Endothelial cell of umbilical vein (primary cell): ENCODE measurements around the gene SLC4A4. TPM values are rescaled to one million over a fixed set of nuclear protein-coding genes. Genes with fewer than 3 reads are reported as not detected.

Source experiments
- BruUV-seq: library from RNA; stranded (reverse); fragments of 400-500 nt; replicated peaks from 2 replicates; lab custom pipeline; 2021; lab: Mats Ljungman, UMichigan
- CTCF ChIA-PET: fragments of 300-600, 350-600 bp; sonication (Branson Sonifier 250); formaldehyde crosslinking; loops from one replicate; lab custom pipeline; 2021; ENCODE audit warnings: antibody characterized with exemption, inconsistent platforms; lab: Charles Lee
- POLR2A ChIA-PET: fragments of 300-600, 350-600 bp; sonication (Branson Sonifier 250); formaldehyde crosslinking; loops from one replicate; lab custom pipeline; 2021; ENCODE audit warnings: antibody characterized with exemption, inconsistent platforms; lab: Charles Lee
- DNase-seq: peaks from one replicate; pipeline ENCODE4 v3.0.0-alpha.2; 2011; ENCODE audit warnings: low read depth, low spot score
- FAIRE-seq: peaks from 2 replicates; lab custom pipeline; 2011; peaks lifted over from hg19 to GRCh38; lab: Jason Lieb, UNC
- H2AFZ ChIP-seq: 2 replicates; pipeline ENCODE4 v1.6.0; 2012; ENCODE audit warnings: low read depth, low read length, control low read depth, inconsistent platforms
- H3K27ac ChIP-seq: 2 replicates; pipeline ENCODE4 v1.5.1; 2011; ENCODE audit warnings: low read depth, mild to moderate bottlenecking, control low read depth, low read length, moderate library complexity; ENCODE audit not compliant: insufficient read depth
- H3K27me3 ChIP-seq, 2 experiments: 2 replicates each; pipeline versions ENCODE4 v1.6.0 to v1.6.1; 2011; ENCODE audit warnings: low read length in 2 of 2, mixed read lengths in 1 of 2; ENCODE audit not compliant: control insufficient read depth in 2 of 2, insufficient read depth in 2 of 2
- H3K36me3 ChIP-seq, 2 experiments: 2 replicates in 1 of 2; 3 replicates in 1 of 2; pipeline ENCODE4 v1.5.1; 2011; ENCODE audit warnings: low read length in 2 of 2, mild to moderate bottlenecking in 1 of 2, moderate library complexity in 1 of 2; ENCODE audit not compliant: control insufficient read depth in 2 of 2, insufficient read depth in 2 of 2; ENCODE audit errors: extremely low read depth in 1 of 2
- H3K4me1 ChIP-seq: 3 replicates; pipeline ENCODE4 v1.5.1; 2011; ENCODE audit warnings: mild to moderate bottlenecking, low read length; ENCODE audit not compliant: control insufficient read depth, insufficient read depth; ENCODE audit errors: extremely low read depth
- H3K4me2 ChIP-seq: 2 replicates; pipeline ENCODE4 v1.6.1; 2011; ENCODE audit warnings: low read length, control low read depth, mixed read lengths; ENCODE audit not compliant: insufficient read depth
- H3K4me3 ChIP-seq, 3 experiments: fragments of 200-600 bp in 1 of 3; sonication (generic), shearing (Covaris generic) in 1 of 3; replicated peaks in 1 of 3; 2 replicates each; pipeline ENCODE4 v1.5.1; 2011 to 2016; ENCODE audit warnings: control low read depth in 3 of 3, low read length in 3 of 3, mild to moderate bottlenecking in 2 of 3, inconsistent platforms in 1 of 3, low read depth in 1 of 3, moderate library complexity in 1 of 3; ENCODE audit not compliant: insufficient read depth in 1 of 3
- H3K79me2 ChIP-seq: 2 replicates; pipeline ENCODE4 v1.6.0; 2012; ENCODE audit warnings: low read length, inconsistent platforms; ENCODE audit not compliant: control insufficient read depth, insufficient read depth
- H3K9ac ChIP-seq: replicated peaks from 2 replicates; pipeline ENCODE3; 2011; ENCODE audit warnings: low read length, control low read depth; ENCODE audit not compliant: insufficient read depth; ENCODE audit errors: extremely low read depth
- H3K9me1 ChIP-seq: replicated peaks from 3 replicates; pipeline ENCODE4 v1.6.0; 2011; ENCODE audit warnings: mild to moderate bottlenecking, low read length; ENCODE audit not compliant: control insufficient read depth, insufficient read depth; ENCODE audit errors: extremely low read depth
- H3K9me3 ChIP-seq: replicated peaks from 2 replicates; pipeline ENCODE4 v1.5.1; 2012; ENCODE audit warnings: low read length, inconsistent platforms; ENCODE audit not compliant: control insufficient read depth, insufficient read depth
- H4K20me1 ChIP-seq: replicated peaks from 2 replicates; pipeline ENCODE3; 2011; ENCODE audit warnings: mild to moderate bottlenecking, low read length; ENCODE audit not compliant: control insufficient read depth, insufficient read depth; ENCODE audit errors: extremely low read depth
- FOS ChIP-seq: IDR thresholded peaks from 2 replicates; pipeline ENCODE4 v1.6.1; 2011; ENCODE audit warnings: mild to moderate bottlenecking, low read length, moderate library complexity, borderline replicate concordance; ENCODE audit not compliant: insufficient read depth
- GATA2 ChIP-seq: IDR thresholded peaks from 2 replicates; pipeline ENCODE4 v1.7.0; 2011; ENCODE audit warnings: low read depth, mild to moderate bottlenecking, moderate library complexity, mixed read lengths, low read length; ENCODE audit not compliant: insufficient read length, insufficient read depth
- JUN ChIP-seq: IDR thresholded peaks from 2 replicates; pipeline ENCODE4 v1.6.1; 2011; ENCODE audit warnings: borderline replicate concordance, low read depth; ENCODE audit not compliant: insufficient read length, insufficient read depth
- MYC ChIP-seq: IDR thresholded peaks from one replicate; pipeline ENCODE4 v1.6.1; 2011; ENCODE audit warnings: mild to moderate bottlenecking, low read depth, low read length
- POLR2A ChIP-seq: IDR thresholded peaks from 2 replicates; pipeline ENCODE4 v1.6.1; 2012; ENCODE audit warnings: low read depth, mild to moderate bottlenecking, control low read depth, low read length
- POLR2AphosphoS5 ChIP-seq: IDR thresholded peaks from 2 replicates; pipeline ENCODE4 v1.6.1; 2012; ENCODE audit warnings: low read depth, mild to moderate bottlenecking, control low read depth, low read length, moderate library complexity; ENCODE audit not compliant: insufficient read depth
- dilution Hi-C: fragments of 300-500 bp; cut with MboI; formaldehyde crosslinking; loops from one replicate; pipeline ENCODE4 v1.15.0; 2019; ENCODE audit warnings: low sequenced_read_pairs; ENCODE audit not compliant: extremely low pct_ligation_motif_present
- intact Hi-C: fragments of 100-400 bp; cut with micrococcal nuclease; formaldehyde crosslinking; loops from one replicate; pipeline ENCODE4 v1.10.0; 2022
- polyA plus RNA-seq, 4 experiments: library from polyadenylated mRNA; depleted of rRNA in 3 of 4; stranded (reverse) in 3 of 4; unstranded in 1 of 4; fragments of >200 nt; gene quantifications; 2 replicates each; pipeline versions ENCODE4 v1.2.1 to v1.2.3, GENCODE V29; 2011 to 2012; ENCODE audit warnings: missing spikeins in 1 of 4
- total RNA-seq: library from RNA; stranded (reverse); gene quantifications from 2 replicates; pipeline ENCODE4 v1.2.3, GENCODE V29; 2021
- TF ChIP-seq, protein P1 (sequence below): IDR thresholded peaks from 2 replicates; pipeline ENCODE4 v1.6.1; 2011; ENCODE audit not compliant: insufficient read depth, insufficient read length
- TF ChIP-seq, protein P2 (sequence below), 2 donors: IDR thresholded peaks; 1 replicate in 1 of 2; 2 replicates in 1 of 2; pipeline ENCODE4 v1.5.1; 2011; ENCODE audit warnings: low read length in 2 of 2, mild to moderate bottlenecking in 2 of 2, moderate library complexity in 2 of 2, control low read depth in 1 of 2, inconsistent platforms in 1 of 2, low read depth in 1 of 2; ENCODE audit not compliant: insufficient read depth in 1 of 2; ENCODE audit errors: extremely low read depth in 1 of 2

Gene SLC4A4
- total and polyA plus RNA-seq, 2 donors (not counting 3 experiments of a cell fraction or from before 2014, with no cell fraction given) = not detected

DNA sequence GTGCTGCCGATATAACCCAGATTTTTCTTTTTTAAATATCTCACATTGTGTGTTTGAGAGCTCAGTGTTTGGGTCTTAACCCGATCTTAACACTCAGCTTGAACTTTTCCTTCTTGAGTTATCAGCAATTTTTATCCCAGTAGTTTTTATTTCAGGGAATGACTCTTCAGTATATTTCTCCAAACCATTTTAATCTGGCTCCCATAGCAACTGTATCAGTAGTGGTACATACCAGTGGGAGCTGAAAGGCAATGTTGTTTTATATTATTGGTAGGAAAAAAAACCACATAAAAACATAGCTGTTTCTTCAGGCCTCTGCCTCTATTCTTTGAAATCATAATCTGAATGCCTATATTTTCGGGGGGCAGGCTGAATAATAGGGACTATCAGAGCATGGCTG is 111.1 kb downstream of the SLC4A4 start:
- Histone ChIP-seq H3K9ac (no peak overlapping the region), H4K20me1 (no peaks in the 10 kb centered on the region), H3K4me3 (no peak overlapping the region), H3K36me3 (no peaks in the 10 kb centered on the region), H3K27ac (no peak overlapping the region), H3K9me3 (no peaks in the 10 kb centered on the region), H3K79me2 (no peaks in the 10 kb centered on the region), H3K9me1 (no peaks in the 10 kb centered on the region), H3K27me3 (no peaks in the 10 kb centered on the region), H2AFZ (no peak overlapping the region), H3K4me2 (no peak overlapping the region), H3K4me1 (no peaks in the 10 kb centered on the region)
- POLR2A ChIA-PET = no interaction called here
- FAIRE-seq (no peak), DNase-seq (no peak)
- TF ChIP-seq MYC (no peak), POLR2AphosphoS5 (no peak), POLR2A (no peak), JUN (no peak), FOS (no peak)
- TF ChIP-seq, protein P1, sequence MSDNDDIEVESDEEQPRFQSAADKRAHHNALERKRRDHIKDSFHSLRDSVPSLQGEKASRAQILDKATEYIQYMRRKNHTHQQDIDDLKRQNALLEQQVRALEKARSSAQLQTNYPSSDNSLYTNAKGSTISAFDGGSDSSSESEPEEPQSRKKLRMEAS = no peak
- TF ChIP-seq, protein P2, sequence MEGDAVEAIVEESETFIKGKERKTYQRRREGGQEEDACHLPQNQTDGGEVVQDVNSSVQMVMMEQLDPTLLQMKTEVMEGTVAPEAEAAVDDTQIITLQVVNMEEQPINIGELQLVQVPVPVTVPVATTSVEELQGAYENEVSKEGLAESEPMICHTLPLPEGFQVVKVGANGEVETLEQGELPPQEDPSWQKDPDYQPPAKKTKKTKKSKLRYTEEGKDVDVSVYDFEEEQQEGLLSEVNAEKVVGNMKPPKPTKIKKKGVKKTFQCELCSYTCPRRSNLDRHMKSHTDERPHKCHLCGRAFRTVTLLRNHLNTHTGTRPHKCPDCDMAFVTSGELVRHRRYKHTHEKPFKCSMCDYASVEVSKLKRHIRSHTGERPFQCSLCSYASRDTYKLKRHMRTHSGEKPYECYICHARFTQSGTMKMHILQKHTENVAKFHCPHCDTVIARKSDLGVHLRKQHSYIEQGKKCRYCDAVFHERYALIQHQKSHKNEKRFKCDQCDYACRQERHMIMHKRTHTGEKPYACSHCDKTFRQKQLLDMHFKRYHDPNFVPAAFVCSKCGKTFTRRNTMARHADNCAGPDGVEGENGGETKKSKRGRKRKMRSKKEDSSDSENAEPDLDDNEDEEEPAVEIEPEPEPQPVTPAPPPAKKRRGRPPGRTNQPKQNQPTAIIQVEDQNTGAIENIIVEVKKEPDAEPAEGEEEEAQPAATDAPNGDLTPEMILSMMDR (IDR thresholded peaks at IDR 0.05; ENCODE audit: extremely low read depth in 1 of 2, insufficient read depth in 1 of 2, low read depth in 1 of 2, low read length in 2 of 2) = no peak
- dilution Hi-C loops = no loop called here
- intact Hi-C loops = no loop called here
- CTCF ChIA-PET = no interaction called here
- no TSS peak for BruUV-seq

DNA sequence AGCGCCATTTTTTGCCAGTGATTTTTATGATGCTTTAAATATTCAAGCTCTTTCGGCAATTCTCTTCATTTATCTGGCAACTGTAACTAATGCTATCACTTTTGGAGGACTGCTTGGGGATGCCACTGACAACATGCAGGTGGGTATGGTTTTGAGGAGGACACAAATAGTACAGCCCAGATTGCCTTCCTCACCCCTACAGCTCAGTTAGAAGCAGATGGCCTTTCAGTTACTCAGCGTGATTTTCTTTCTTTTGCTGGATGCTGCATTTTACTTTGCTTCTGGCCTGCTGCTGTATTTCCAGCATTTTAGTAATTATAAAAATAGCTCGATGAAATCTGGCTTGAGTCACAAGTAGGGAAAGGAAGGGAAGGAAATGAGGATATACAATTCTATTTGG is 114.7 kb downstream of the SLC4A4 start:
- intact Hi-C loops = no loop called here
- BruUV-seq = no TSS peak
- H3K4me1 ChIP-seq = no peaks in the 10 kb centered on the region
- no peak overlapping the region for H3K4me2 ChIP-seq
- no peak for DNase-seq
- ChIA-PET POLR2A (no interaction called here), CTCF (no interaction called here)
- H3K27ac ChIP-seq = no peak overlapping the region
- H3K27me3 ChIP-seq = no peaks in the 10 kb centered on the region
- TF ChIP-seq GATA2 (no peak), FOS (no peak), POLR2AphosphoS5 (no peak)
- no peak overlapping the region for H2AFZ ChIP-seq
- no peaks in the 10 kb centered on the region for H3K9me3 ChIP-seq
- no peak for FAIRE-seq
- dilution Hi-C loops = no loop called here
- no peak overlapping the region for H3K4me3 ChIP-seq
- H3K9ac ChIP-seq = no peak overlapping the region
- no peaks in the 10 kb centered on the region for H3K79me2 ChIP-seq
- H3K9me1 ChIP-seq = no peaks in the 10 kb centered on the region
- H3K36me3 ChIP-seq = no peaks in the 10 kb centered on the region
- no peaks in the 10 kb centered on the region for H4K20me1 ChIP-seq
